Measurements from ENCODE around the gene KCNAB1.

DNA sequence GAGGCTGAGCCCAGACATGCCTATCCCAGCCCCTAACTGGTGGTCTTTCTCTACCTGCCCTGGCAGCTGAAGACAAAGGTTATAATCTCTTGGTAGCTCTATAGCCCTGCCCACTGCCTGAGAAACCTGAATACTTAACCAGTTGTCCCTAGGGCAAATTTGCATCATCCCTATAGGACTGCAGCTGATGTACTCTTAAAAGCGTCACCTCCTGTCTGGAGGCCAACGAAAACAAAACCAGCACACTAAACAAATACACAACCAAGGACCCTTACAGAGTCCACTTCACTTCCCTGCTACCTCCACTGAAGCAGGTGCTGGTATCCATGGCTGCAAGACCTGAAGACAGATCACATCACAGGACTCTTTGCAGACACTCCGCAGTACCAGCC is 98.0 kb downstream of the KCNAB1 start:
- no peak for TF ChIP-seq EZH2 (IDR thresholded peaks at IDR 0.05; ENCODE audit: borderline replicate concordance, low read length)
- TF ChIP-seq, protein P1, sequence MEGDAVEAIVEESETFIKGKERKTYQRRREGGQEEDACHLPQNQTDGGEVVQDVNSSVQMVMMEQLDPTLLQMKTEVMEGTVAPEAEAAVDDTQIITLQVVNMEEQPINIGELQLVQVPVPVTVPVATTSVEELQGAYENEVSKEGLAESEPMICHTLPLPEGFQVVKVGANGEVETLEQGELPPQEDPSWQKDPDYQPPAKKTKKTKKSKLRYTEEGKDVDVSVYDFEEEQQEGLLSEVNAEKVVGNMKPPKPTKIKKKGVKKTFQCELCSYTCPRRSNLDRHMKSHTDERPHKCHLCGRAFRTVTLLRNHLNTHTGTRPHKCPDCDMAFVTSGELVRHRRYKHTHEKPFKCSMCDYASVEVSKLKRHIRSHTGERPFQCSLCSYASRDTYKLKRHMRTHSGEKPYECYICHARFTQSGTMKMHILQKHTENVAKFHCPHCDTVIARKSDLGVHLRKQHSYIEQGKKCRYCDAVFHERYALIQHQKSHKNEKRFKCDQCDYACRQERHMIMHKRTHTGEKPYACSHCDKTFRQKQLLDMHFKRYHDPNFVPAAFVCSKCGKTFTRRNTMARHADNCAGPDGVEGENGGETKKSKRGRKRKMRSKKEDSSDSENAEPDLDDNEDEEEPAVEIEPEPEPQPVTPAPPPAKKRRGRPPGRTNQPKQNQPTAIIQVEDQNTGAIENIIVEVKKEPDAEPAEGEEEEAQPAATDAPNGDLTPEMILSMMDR (conservative IDR thresholded peaks at IDR 0.05 in 1 of 2, IDR thresholded peaks at IDR 0.05 in 1 of 2; ENCODE audit: extremely low read depth in 1 of 2, insufficient read depth in 1 of 2, low read depth in 1 of 2, low read length in 2 of 2), result no peak
